Brain microvascular endothelial cell (primary cell): ENCODE measurements around the gene TCTN3.
"Not testable (repeated sequence)": the region's sequence is repeated elsewhere in the genome, so short reads cannot be mapped to it uniquely, and the experiment has no call there.

Source experiments
- DNase-seq: peaks from one replicate; pipeline ENCODE4 v3.0.0-alpha.2; 2020
- H3K27ac ChIP-seq: fragments of 250-450 bp; sonication (Bioruptor Pico); 2 replicates; pipeline ENCODE4 v1.5.1; 2020; ENCODE audit warnings: mild to moderate bottlenecking, moderate library complexity
- H3K27me3 ChIP-seq: fragments of 250-450 bp; sonication (Bioruptor Pico); replicated peaks from 2 replicates; pipeline ENCODE4 v1.5.1; 2020; ENCODE audit warnings: mild to moderate bottlenecking
- H3K36me3 ChIP-seq: fragments of 250-450 bp; sonication (Bioruptor Pico); replicated peaks from 2 replicates; pipeline ENCODE4 v1.5.1; 2020; ENCODE audit warnings: mild to moderate bottlenecking
- H3K4me3 ChIP-seq: 2 replicates; pipeline ENCODE4 v1.5.1; 2011; ENCODE audit warnings: low read depth, mild to moderate bottlenecking, control low read depth, low read length, moderate library complexity
- CTCF ChIP-seq: IDR thresholded peaks from 2 replicates; pipeline ENCODE4 v1.5.1; 2011; ENCODE audit warnings: low read depth, mild to moderate bottlenecking, moderate library complexity, low read length, control low read depth, inconsistent platforms; ENCODE audit errors: missing control alignments
- in situ Hi-C: cut with HindIII; loops from 2 replicates; pipeline ENCODE4 v1.10.0; 2017; ENCODE audit warnings: low sequenced_read_pairs, low pct_ligation_motif_present

The TCTN3 gene

GRCh38 chr10:95693668-95694534 lies at the start of gene TCTN3:
TSS of gene TCTN3 (minus strand) at chr10:95693927. CDS start at chr10:95693899, 28 bp downstream.
- DNase-seq, result peak; percentile 99
- TF ChIP-seq CTCF, result peak; percentile 99
- H3K36me3 ChIP-seq, result peaks cover 19% of the 10 kb centered on the region
- H3K27me3 ChIP-seq, result no peaks in the 10 kb centered on the region
- in situ Hi-C loops, result loop anchor here (25.0 kb wide), 1 partner anchor 168 kb away; no protein-coding TSS in a partner anchor
- peak within 1 kb of the TSS; percentile 67 for H3K27ac ChIP-seq
- H3K4me3 ChIP-seq, result peak within 1 kb of the TSS; percentile 98

- in situ Hi-C loops, result no loop called here
- H3K27ac ChIP-seq, result peak overlapping the region; percentile 71
- no peak overlapping the region for H3K4me3 ChIP-seq
- no peaks in the 10 kb centered on the region for H3K36me3 ChIP-seq
- no peaks in the 10 kb centered on the region for H3K27me3 ChIP-seq
- DNase-seq, result no peak
- no peak for TF ChIP-seq CTCF
Observed at GRCh38 chr10:95742962-95743535, 49.3 kb upstream of the TCTN3 start.

GRCh38 chr10:95742485-95742884 lies 48.8 kb upstream of the TCTN3 start:
- DNase-seq, result peak; percentile 73
- H3K36me3 ChIP-seq, result no peaks in the 10 kb centered on the region
- no peak overlapping the region for H3K4me3 ChIP-seq
- in situ Hi-C loops, result no loop called here
- no peak for TF ChIP-seq CTCF
- no peaks in the 10 kb centered on the region for H3K27me3 ChIP-seq
- H3K27ac ChIP-seq, result peak overlapping the region; percentile 71

GRCh38 chr10:95741807-95742467 lies 48.2 kb upstream of the TCTN3 start:
- peak; percentile 43 for TF ChIP-seq CTCF
- Histone ChIP-seq H3K36me3 (no peaks in the 10 kb centered on the region), H3K27me3 (no peaks in the 10 kb centered on the region), H3K4me3 (no peak overlapping the region), H3K27ac (peak overlapping the region; percentile 71)
- in situ Hi-C loops, result no loop called here
- DNase-seq, result peak; percentile 85

- TF ChIP-seq CTCF, result no peak
- Histone ChIP-seq H3K27ac (no peak overlapping the region), H3K36me3 (no peaks in the 10 kb centered on the region), H3K4me3 (no peak overlapping the region), H3K27me3 (no peaks in the 10 kb centered on the region)
- no peak for DNase-seq
- in situ Hi-C loops, result no loop called here
Observed at GRCh38 chr10:95739056-95739455, 45.3 kb upstream of the TCTN3 start.

- H3K36me3 ChIP-seq, in situ Hi-C loops, H3K4me3 ChIP-seq, H3K27ac ChIP-seq, DNase-seq, H3K27me3 ChIP-seq: not testable (repeated sequence)
Observed at GRCh38 chr10:95732907-95733306, 39.2 kb upstream of the TCTN3 start.
